Measurements from ENCODE around the gene AP1AR. TPM values are rescaled to one million over a fixed set of nuclear protein-coding genes. Genes with fewer than 3 reads are reported as not detected.

AP1AR gene
- polyA plus RNA-seq, 1 donor from 2014 or later, result 143 TPM

GRCh38 chr4:112276113-112276512, 44.5 kb downstream of the AP1AR start:
- Histone ChIP-seq H3K4me2 (ENCODE audit: low read length) (no peak overlapping the region), H3K9me2 (ENCODE audit: insufficient read depth, low read length) (no peaks in the 10 kb centered on the region), H3K36me3 (ENCODE audit: insufficient read depth, low read length) (no peaks in the 10 kb centered on the region), H3K4me3 (ENCODE audit: low read length) (no peak overlapping the region), H3K27ac (ENCODE audit: low read length) (no peak overlapping the region), H3K9ac (ENCODE audit: low read length) (no peak overlapping the region), H3K79me2 (replicated peaks; ENCODE audit: insufficient read depth, low read length) (no peaks in the 10 kb centered on the region), H4K20me1 (ENCODE audit: insufficient read depth) (no peaks in the 10 kb centered on the region), H3F3A (ENCODE audit: insufficient read depth, low read length, poor library complexity, severe bottlenecking) (no peaks in the 10 kb centered on the region), H3K27me3 (ENCODE audit: insufficient read depth, low read depth, low read length) (no peaks in the 10 kb centered on the region), H3K9me3 (ENCODE audit: low read length) (no peaks in the 10 kb centered on the region), H2AFZ (ENCODE audit: low read depth, low read length) (no peak overlapping the region)
- no peak for TF ChIP-seq MXI1 (conservative IDR thresholded peaks at IDR 0.05; ENCODE audit: poor library complexity, severe bottlenecking)
- TF ChIP-seq REST (IDR thresholded peaks at IDR 0.05; ENCODE audit: borderline replicate concordance), result no peak
- no peak for TF ChIP-seq EP300 (conservative IDR thresholded peaks at IDR 0.05; ENCODE audit: poor library complexity, severe bottlenecking)
- no peak for TF ChIP-seq SMC3 (conservative IDR thresholded peaks at IDR 0.05; ENCODE audit: poor library complexity)
- no peak for TF ChIP-seq POLR2AphosphoS5 (IDR thresholded peaks at IDR 0.05)
- no peak for TF ChIP-seq TAF1 (IDR thresholded peaks at IDR 0.05; ENCODE audit: low read depth)
- no peak for TF ChIP-seq CTCF (IDR thresholded peaks at IDR 0.05; ENCODE audit: poor library complexity, severe bottlenecking)
- TF ChIP-seq EZH2 (IDR thresholded peaks at IDR 0.05; ENCODE audit: borderline replicate concordance, insufficient read depth, low read length, poor library complexity, severe bottlenecking), result no peak

GRCh38 chr4:112277220-112277619, 45.6 kb downstream of the AP1AR start:
- Histone ChIP-seq H3K27ac (ENCODE audit: low read length) (no peak overlapping the region), H3K9ac (ENCODE audit: low read length) (no peak overlapping the region), H3F3A (ENCODE audit: insufficient read depth, low read length, poor library complexity, severe bottlenecking) (no peaks in the 10 kb centered on the region), H3K36me3 (ENCODE audit: insufficient read depth, low read length) (no peaks in the 10 kb centered on the region), H3K9me2 (ENCODE audit: insufficient read depth, low read length) (no peaks in the 10 kb centered on the region), H3K27me3 (ENCODE audit: insufficient read depth, low read depth, low read length) (no peaks in the 10 kb centered on the region), H2AFZ (ENCODE audit: low read depth, low read length) (no peak overlapping the region), H3K9me3 (ENCODE audit: low read length) (no peaks in the 10 kb centered on the region), H3K79me2 (replicated peaks; ENCODE audit: insufficient read depth, low read length) (no peaks in the 10 kb centered on the region), H3K4me3 (ENCODE audit: low read length) (no peak overlapping the region), H3K4me2 (ENCODE audit: low read length) (no peak overlapping the region), H4K20me1 (ENCODE audit: insufficient read depth) (no peaks in the 10 kb centered on the region)
- no peak for TF ChIP-seq RAD21 (conservative IDR thresholded peaks at IDR 0.05)
- no peak for TF ChIP-seq EZH2 (IDR thresholded peaks at IDR 0.05; ENCODE audit: borderline replicate concordance, insufficient read depth, low read length, poor library complexity, severe bottlenecking)
- no peak for TF ChIP-seq POLR2AphosphoS5 (IDR thresholded peaks at IDR 0.05)
- TF ChIP-seq EP300 (conservative IDR thresholded peaks at IDR 0.05; ENCODE audit: poor library complexity, severe bottlenecking), result no peak
- no peak for TF ChIP-seq REST (IDR thresholded peaks at IDR 0.05; ENCODE audit: borderline replicate concordance)
- TF ChIP-seq SMC3 (conservative IDR thresholded peaks at IDR 0.05; ENCODE audit: poor library complexity), result no peak
- no peak for TF ChIP-seq MXI1 (conservative IDR thresholded peaks at IDR 0.05; ENCODE audit: poor library complexity, severe bottlenecking)
- no peak for TF ChIP-seq CTCF (IDR thresholded peaks at IDR 0.05; ENCODE audit: poor library complexity, severe bottlenecking)
- TF ChIP-seq TAF1 (IDR thresholded peaks at IDR 0.05; ENCODE audit: low read depth), result no peak

Data from neural cell (in vitro differentiated cells).